ENCODE results near the gene GRID1.

DNA sequence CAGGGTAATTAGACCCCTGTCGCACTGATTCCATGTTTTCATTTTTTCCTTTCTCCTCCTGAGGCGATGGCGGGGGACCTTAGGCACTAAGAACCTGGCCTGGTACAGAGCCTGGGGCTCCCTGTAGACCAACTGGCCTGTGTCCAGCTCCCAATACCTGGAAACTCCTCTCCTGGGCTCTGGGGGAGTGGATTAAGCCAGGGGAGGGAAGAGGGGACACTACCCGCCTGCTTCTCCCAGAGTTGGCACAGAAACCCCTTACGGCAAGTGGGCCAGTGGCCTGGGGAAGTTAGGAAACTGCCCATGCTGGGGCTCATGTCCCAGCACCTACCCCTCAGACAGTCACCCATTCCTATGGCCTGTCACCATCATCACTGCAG lies 121.6 kb downstream of the GRID1 start:
- no peak for TF ChIP-seq ZBTB21 (tag by site-specific recombination; IDR thresholded peaks at IDR 0.05)
- no peak for TF ChIP-seq PRDM1 (tag by site-specific recombination; IDR thresholded peaks at IDR 0.05)
- TF ChIP-seq CTCF (tag by site-specific recombination; IDR thresholded peaks at IDR 0.05) = no peak
